Mucosa of gallbladder (tissue), 1 donor: ENCODE data around the gene MGAT5B. TPM values are rescaled to one million over a fixed set of nuclear protein-coding genes. Genes with fewer than 3 reads are reported as not detected.

Experiments
- DNase-seq: peaks from one replicate; pipeline ENCODE4 v3.0.0-alpha.2; 2020; ENCODE audit warnings: low spot score
- total RNA-seq: library from RNA; stranded (reverse); gene quantifications from one replicate; pipeline ENCODE4 v1.2.1, GENCODE V29; 2021
- donor health status: DM: no; HTN: no; CAD: no.

The MGAT5B gene
- total RNA-seq, 1 donor from 2014 or later = 0.69 TPM

DNA sequence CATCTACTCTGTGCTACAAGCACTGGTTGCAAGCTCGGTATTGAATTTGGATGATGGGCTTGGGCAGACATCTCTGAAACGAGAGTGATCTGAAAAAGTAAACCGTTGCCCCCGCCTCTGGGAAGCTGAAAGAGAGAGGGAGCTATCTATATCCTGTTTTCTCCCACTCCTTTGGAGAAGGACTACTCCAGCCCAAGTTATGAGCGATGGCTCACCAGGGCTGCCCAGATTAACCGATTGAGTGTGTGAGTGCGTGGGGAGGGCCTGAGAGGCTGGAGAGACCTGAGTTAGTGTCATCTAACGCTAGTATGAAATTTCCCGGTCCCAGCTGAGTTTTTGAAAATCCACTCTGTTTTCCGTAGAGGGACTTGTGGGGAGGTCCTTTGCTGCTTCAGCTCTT is 11.5 kb downstream of the MGAT5B start:
- no peak for DNase-seq

DNA sequence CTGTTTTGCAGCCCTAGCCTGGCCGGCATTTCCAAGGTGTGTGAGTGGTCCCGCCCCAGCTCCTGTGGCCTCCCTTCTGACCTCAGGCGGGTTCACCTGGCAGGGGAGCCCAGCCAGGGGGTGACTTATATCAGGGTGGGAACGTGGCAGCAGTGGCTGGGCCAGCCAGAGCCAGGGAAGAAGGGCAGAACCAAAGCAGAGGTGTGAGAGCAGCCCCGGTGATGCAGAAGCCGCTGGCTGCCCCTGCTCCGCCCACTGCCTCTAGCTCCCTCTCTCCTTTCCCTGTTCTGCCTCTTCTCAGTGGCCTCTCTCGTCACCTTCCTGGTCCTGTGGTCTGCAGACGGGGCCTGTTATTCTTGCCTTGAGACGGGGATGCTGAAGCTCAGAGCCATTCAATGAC is 12.1 kb downstream of the MGAT5B start:
- DNase-seq = no peak

DNA sequence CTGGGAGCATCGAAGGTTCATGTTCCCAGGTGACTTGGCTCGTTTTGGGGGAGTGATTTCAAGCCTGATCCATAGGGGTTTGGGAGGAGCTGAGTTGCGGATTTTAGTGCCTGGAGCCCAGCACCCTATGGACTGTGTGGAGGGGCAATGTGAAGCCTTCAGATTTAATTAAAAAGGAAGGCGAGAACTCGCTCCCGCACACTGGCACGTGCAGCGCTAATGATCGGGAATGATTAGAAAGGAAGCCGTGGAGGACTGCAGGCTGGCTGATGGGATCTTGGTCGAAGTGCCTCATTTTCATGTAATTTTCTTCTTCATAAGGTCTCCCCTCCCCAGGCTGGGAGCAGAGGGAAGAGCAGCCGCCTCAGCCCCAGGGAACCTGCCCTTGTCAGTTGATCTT is 12.8 kb downstream of the MGAT5B start:
- DNase-seq = no peak

DNA sequence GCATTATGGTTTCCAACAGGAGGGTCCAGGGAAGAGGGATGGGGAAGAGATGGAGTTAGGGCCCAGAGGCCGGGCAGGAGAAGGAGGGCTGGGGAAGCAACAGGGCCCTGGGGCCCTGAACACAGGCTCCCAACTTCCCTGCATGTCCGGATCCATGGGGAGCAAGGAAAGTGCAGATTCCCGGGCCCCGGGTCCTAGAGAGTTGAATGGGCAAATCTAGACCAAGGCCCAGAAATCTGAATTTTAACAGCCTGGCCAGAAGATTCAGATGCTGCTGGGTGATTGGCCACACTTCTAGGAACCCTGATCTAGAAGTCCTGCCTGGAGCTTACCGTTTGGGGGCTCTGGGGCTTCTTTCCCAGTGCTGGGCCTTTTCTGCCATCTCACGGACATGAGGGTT is 13.2 kb downstream of the MGAT5B start:
- no peak for DNase-seq

GRCh38 chr17:76881966-76882365 is 13.8 kb downstream of the MGAT5B start:
- DNase-seq = no peak

DNA sequence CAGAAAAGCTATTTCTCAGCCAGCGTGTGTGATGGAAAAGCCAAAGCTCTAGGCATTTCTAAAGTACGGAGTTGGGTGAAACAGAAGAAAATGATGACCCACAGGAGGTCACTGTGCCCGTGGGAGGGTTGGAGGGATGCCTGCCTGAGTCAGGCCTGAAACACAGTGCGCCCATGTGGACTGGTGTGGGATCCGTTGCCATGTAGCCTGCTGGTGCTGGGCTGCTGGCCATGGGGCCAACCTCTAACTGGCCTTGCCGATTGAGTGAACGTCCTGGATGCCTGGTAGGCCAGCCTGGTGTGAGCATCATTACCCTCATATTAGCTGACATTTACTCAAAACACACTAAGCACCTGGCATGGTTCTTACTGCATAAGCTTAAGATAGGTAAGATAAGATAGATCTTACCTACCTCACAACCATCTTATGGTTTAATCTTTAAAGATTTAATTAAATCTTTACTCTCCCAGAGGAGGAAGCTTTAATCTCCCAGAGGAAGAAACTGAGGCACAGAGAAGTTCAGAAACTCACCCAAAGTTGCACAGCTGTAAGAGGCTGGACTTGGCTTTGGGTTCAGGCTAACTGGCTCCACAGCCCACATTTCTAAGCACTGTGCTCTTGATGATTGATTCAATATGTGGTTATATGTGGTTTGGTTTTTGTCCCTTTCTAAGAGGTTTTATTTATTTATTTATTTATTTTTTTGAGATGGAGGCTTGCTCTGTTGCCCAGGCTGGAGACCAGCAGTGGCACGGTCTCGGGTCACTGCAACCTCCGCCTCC is 15.7 kb downstream of the MGAT5B start:
- no peak for DNase-seq

DNA sequence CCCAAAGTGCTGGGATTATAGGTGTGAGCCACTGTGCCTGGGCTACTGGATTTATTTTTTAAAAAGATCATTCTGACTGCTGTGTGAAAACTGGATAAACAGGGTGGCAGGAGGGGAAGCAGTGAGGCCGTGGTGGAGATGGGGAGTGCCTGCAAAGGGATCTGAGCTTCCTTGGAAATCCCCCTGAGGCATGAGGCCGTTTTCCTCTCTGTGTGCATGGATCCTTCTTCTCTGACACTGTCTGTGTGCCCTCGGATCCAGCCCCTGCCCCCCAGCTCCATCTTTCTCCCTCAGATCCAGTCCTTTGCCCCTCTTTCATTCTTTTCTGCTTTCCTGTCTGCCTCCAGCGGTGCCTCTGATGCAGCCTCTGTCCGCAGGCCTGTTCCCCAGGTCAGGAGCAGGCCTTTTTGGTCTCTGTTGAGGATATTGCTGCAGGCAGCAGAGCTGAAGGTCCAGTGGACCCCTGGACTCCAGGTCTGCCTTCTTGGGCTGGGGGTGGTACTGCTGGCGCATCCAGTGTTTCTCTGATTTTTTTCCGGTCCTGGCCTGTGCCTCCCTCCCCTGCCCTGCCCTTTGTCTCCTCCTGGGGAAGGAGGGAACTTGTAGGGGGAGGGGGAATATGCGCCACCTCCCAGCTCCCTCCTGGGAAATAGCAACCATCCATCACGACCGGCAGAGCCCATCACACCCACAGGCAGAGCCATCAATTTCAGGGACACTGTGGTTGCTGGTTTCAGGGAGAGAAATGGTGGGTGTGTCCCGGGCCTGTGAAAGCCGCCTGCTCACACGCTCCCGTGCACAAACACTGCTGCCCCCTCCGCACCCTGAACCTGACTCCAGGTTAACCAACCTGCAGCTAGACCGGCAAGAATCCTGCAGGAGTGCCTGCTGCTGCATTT is 17.0 kb downstream of the MGAT5B start:
- DNase-seq = no peak

DNA sequence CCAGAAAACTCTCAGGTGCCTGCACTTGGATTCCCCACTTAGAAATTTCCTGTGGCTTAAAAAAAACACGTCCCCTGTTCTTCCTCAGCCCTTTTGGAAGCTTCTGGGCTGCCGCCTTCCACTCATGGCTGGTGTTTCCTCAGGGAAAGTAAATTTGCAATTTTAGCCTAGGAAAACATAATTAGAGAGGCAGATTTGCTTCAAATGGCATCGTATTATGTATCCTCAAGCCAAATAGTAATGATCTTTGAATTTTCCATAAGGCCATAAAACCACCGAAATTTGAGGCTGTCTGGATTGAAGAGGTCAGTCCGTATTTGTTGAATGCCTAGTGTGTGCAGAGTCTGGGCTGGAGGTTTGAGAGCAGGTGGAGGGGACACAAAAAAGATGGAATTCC is 17.7 kb downstream of the MGAT5B start:
- DNase-seq = no peak

GRCh38 chr17:76886395-76886794 is 18.2 kb downstream of the MGAT5B start:
- no peak for DNase-seq

- DNase-seq = no peak
These were observed 19.6 kb downstream of the MGAT5B start for GRCh38 chr17:76887802-76888201.

DNA sequence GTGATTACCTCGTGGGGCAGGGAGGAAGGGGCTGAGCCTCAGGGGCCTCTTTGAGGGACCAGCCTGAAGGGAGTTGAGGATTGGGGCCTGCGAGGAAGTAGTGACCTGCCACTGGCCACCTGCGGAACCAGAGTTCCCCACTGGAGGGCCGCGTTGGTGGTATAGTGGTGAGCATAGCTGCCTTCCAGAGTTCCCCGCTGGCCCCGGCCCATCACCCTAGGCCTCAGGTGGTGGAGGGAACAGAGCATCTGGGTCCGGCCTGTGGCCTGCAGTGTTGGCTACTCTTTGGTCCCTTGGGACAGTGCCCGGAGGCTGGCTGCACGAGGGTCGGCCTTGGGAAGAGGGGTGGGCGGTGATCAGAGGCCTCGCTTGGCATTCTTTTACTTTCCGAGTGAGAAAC is 20.5 kb downstream of the MGAT5B start:
- no peak for DNase-seq

- DNase-seq = no peak
These were observed 21.1 kb downstream of the MGAT5B start for GRCh38 chr17:76889323-76889722.

DNA sequence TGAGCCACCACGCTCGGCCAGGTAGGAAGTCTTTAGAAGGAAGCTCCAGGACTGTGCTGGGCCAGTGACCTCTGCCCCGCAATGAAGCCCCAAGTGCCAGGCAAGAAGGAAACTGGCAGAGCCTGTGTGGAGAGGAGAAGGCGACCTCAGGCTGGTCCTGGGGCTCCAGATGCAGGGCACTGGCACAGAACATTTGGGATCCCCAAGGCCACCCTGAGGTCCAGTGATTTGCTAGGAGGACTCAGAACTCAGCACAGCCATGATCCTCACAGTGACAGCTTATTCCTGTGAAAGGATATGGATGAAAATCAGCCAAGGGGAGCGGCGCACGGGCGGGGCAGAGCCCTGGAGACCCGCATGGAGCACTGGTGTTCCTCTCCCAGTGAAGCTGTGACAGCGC is 24.1 kb downstream of the MGAT5B start:
- no peak for DNase-seq

GRCh38 chr17:76893623-76894334 is 25.6 kb downstream of the MGAT5B start:
- no peak for DNase-seq

DNA sequence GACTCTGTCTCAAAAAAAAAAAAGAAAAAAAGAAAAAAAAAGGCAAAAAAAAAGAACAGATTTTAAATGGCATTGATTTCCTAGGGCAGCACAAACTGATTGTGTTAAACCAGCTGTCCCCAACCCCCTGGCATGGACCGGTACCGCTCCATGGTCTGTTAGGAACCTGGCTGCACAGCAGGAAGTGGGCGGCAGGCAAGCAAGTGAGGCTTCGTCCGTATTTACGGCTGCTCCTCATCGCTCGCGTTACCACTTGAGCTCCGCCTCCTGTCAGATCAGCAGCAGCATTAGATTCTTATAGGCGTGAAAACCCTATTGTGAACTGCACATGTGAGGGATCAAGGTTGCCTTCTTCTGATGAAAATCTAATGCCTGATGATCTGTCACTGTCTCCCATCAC is 26.6 kb downstream of the MGAT5B start:
- DNase-seq = no peak

- DNase-seq = no peak
These were observed 28.8 kb downstream of the MGAT5B start for GRCh38 chr17:76897023-76897422.

- no peak for DNase-seq
These were observed 31.2 kb downstream of the MGAT5B start for GRCh38 chr17:76899414-76899813.

DNA sequence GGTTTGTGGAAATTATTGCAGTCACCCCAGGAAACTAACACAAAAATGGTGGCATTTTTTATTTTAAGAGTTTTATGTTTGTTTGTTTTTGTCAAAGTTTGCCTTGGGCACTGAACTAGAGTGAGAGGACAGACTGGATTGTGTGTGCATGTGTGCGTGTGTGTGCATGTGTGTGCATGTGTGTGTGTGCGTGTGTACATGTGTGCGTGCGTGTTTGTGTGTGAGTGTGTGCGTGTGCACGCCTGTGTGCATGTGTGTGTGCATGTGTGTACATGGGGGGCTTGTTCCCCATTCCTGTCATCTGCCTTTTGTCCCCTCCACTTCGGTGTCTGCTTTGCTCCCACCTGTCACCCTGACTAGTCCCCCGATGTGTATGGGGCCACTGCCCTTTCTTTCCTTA is 32.5 kb downstream of the MGAT5B start:
- no peak for DNase-seq

DNA sequence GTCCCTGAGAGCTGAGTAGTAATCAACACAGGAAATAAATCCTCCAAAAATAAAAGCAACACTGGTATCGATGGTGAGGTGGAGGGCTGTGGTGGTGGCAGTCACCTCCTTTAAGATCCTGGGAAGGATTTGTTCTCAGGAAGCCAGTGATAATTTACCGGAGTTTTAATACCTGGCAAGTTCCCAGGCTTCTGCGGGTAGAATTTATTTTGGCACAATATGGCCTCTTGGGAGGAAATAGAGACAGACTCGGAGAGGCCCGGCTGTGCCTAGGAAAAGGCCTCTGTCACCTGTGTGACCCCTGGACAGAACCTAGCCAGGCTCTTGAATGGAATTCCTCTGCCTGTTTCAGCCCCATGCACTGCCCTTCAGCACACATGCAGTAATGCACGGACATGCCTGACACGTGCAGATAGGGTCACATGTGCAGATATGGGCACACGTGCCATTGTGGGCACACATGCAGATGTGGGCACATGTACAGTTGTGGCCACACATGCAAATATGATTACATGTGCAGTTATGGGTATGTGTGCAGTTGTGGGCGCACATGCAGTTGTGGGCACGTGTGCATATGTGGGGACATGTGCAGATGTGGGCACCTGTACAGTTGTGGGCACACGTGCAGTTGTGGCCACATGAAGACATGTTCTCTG is 33.5 kb downstream of the MGAT5B start:
- DNase-seq = no peak

GRCh38 chr17:76902476-76902875 is 34.3 kb downstream of the MGAT5B start:
- DNase-seq = no peak

DNA sequence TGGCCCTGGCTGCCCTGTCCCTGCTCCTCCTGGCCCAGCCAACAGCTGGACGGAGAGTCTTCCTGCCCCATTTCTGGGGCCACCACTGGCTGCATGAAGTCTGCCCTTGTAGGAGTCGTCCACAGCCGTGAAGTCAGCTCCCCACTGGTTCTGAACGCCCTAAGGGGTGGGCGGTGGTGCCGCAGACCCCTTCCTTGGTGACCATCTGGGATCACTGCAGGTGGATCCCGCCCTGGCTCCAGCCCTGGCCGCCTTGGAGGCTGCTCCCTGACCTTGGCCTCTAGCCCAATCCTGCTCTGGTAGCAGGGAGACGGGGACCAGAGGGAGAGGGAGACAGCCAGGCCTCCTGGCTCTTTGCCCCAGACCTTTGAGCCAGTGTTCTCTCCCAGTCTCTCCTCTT is 35.4 kb downstream of the MGAT5B start:
- DNase-seq = no peak

DNA sequence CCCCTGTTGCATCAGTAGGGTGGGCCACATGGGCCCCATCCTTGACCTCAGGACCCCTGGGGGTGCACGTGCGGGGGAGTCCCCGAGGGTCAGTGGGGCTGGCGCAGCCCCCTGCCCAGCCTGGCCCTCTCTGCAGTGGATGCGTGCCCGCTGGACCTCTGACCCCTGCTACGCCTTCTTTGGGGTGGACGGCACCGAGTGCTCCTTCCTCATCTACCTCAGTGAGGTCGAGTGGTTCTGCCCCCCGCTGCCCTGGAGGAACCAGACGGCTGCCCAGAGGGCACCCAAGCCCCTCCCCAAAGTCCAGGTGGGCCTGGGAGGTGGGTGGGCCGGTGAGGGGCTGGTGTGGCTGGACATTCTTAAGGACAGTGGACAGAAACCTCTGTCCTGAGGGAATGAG is 35.9 kb downstream of the MGAT5B start:
- no peak for DNase-seq
